Activated CD4-positive, alpha-beta memory T cell treated with anti-CD3 and anti-CD28 coated beads for 36 hours (primary cell): ENCODE data around the gene CPNE2. TPM values are rescaled to one million over a fixed set of nuclear protein-coding genes. Genes with fewer than 3 reads are reported as not detected.
A peak's percentile ranks its signal among the peaks of the same experiment; 100 is the strongest.

Source experiments
- CTCF ChIA-PET: fragments of 350-600 bp; sonication (Branson Sonifier 250); formaldehyde crosslinking; loops from one replicate; lab custom pipeline; 2021; ENCODE audit warnings: antibody characterized with exemption, inconsistent platforms; lab: Charles Lee
- POLR2A ChIA-PET: fragments of 350-600 bp; sonication (Branson Sonifier 250); formaldehyde crosslinking; loops from one replicate; lab custom pipeline; 2021; ENCODE audit warnings: antibody characterized with exemption; lab: Charles Lee
- DNase-seq: peaks from one replicate; pipeline ENCODE4 v3.0.0-alpha.2; 2020
- H3K27ac Mint-ChIP-seq: one replicate; pipeline ENCODE4 v1.8.0; 2021; ENCODE audit warnings: mixed read lengths
- H3K27me3 Mint-ChIP-seq: one replicate; pipeline ENCODE4 v1.8.0; 2021; ENCODE audit warnings: mixed read lengths
- H3K36me3 Mint-ChIP-seq: one replicate; pipeline ENCODE4 v1.8.0; 2021; ENCODE audit warnings: mixed read lengths
- H3K4me1 Mint-ChIP-seq: one replicate; pipeline ENCODE4 v1.8.0; 2021; ENCODE audit warnings: low read depth, mixed read lengths
- H3K4me3 Mint-ChIP-seq: one replicate; pipeline ENCODE4 v1.8.0; 2021; ENCODE audit warnings: mild to moderate bottlenecking, mixed read lengths
- H3K9me3 Mint-ChIP-seq: one replicate; pipeline ENCODE4 v1.8.0; 2021; ENCODE audit warnings: mixed read lengths
- intact Hi-C: fragments of 100-400 bp; cut with micrococcal nuclease; formaldehyde crosslinking; loops from one replicate; pipeline ENCODE4 v1.15.1; 2023
- total RNA-seq, 2 experiments: library from RNA; stranded (reverse); gene quantifications; one replicate each; pipeline ENCODE4 v1.2.3, GENCODE V29; 2021

CPNE2 gene
- total RNA-seq, 2 experiments from 2014 or later, result 7.3 to 8.1 TPM

DNA sequence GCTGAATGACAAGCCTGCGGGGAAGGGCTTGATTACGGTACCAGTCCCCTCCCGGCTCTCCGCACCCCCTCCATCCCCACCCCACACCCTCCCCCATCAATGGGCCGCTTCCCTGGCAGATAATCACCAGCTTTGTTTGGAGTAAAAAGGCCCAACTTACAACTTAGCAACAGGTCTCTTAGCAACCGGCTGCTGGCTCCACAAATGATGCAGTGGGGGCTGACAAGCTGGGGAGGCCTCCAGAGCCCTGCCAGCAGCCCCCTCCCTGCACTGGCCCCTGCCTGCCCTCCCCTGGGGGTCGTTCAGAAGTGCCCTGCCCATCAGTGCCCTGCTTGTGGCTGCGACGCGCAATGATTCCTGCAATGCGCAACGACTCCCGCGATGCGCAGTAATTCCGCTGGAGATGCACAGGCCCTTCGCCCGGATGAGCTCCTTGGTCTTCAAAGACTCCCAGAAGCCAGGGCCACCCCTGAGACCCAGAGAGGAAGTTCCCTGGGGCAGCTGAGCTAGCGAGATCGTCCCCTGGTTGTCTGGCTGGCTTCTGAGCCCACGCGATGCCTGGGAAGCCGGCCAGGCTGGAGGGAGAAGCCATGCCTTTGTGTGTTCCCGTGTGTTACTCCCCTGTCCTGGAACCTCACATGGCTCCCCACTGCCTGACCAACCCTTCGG is 23.3 kb downstream of the CPNE2 start:
- CTCF ChIA-PET, result no interaction called here
- no peak for DNase-seq
- intact Hi-C loops, result no loop called here
- H3K4me1 Mint-ChIP-seq, result peaks cover 5% of the 10 kb centered on the region
- H3K36me3 Mint-ChIP-seq, result no peaks in the 10 kb centered on the region
- no peaks in the 10 kb centered on the region for H3K27me3 Mint-ChIP-seq
- no peaks in the 10 kb centered on the region for H3K9me3 Mint-ChIP-seq
- H3K27ac Mint-ChIP-seq, result no peak overlapping the region
- POLR2A ChIA-PET, result no interaction called here
- no peak overlapping the region for H3K4me3 Mint-ChIP-seq

DNA sequence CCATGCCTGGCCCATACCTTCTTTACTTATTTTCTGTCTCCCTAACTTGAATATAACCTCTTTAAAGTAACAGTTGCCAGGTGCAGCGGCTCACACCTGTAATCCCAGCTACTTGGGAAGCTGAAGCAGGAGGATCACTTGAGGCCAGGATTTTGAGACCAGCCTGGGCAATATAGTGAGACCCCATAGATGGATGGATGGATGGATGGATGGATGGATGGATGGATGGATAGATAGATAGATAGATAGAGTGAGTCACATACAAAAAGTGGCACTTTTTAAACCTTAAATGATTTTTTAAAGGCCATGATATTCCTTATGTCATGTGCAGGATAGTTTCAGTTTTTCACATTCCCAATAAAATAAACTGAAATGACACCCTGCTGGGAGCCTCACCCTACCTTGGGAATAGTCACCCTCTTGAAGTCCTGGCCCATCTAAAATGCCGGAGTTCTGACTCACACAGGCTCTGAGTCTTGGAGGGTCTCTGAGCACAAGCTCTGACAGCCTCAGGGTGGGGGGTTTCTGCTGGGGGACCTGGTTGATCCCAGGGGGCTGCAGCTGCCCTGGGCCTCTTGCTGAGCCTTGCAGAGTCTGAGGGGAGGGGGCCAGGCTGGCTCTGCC is 26.2 kb downstream of the CPNE2 start:
- intact Hi-C loops, result no loop called here
- no peak overlapping the region for H3K4me3 Mint-ChIP-seq
- no peaks in the 10 kb centered on the region for H3K9me3 Mint-ChIP-seq
- H3K4me1 Mint-ChIP-seq, result peaks cover 6% of the 10 kb centered on the region
- no peak overlapping the region for H3K27ac Mint-ChIP-seq
- H3K27me3 Mint-ChIP-seq, result no peaks in the 10 kb centered on the region
- ChIA-PET POLR2A (no interaction called here), CTCF (no interaction called here)
- H3K36me3 Mint-ChIP-seq, result no peaks in the 10 kb centered on the region
- DNase-seq, result no peak

DNA sequence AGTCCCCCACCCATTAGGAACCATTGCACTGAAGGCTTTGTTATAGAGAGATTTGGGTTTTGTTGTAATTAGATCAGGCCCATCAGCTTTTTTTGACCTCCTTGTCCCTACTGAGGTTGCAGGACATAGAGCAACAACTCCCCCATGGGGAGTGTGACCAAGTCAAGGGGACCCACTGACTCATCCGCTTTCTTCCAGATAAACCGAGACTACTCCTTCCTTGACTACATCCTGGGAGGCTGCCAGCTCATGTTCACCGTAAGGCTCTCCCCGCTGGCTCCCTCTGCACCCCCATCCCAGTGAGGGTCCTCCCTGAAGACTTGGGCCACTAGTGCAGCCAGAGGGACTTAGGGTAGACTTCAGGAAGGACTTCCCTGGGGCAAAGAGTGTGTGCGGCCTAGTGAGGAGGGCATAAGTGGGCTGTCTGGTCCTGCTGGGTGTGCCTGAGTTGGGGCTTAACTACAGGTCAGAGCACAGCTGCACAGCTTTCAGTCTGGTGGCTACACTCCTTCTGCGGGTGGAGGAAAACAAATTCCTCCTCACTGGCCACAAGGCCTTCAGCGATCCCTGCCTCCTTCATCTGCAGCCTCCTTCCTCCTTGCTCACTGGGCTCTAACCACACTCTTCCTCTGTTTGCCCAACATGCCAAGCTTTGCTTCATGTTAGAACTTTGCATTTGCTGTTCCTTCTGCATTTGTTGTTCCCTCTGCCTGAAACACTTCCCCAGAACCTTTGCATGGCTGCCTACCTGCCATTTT is 31.0 kb downstream of the CPNE2 start:
- POLR2A ChIA-PET, result no interaction called here
- DNase-seq, result no peak
- H3K27ac Mint-ChIP-seq, result peak overlapping the region; percentile 44
- no peaks in the 10 kb centered on the region for H3K36me3 Mint-ChIP-seq
- intact Hi-C loops, result no loop called here
- H3K9me3 Mint-ChIP-seq, result no peaks in the 10 kb centered on the region
- H3K4me3 Mint-ChIP-seq, result no peak overlapping the region
- no peaks in the 10 kb centered on the region for H3K27me3 Mint-ChIP-seq
- peaks cover 39% of the 10 kb centered on the region for H3K4me1 Mint-ChIP-seq
- CTCF ChIA-PET, result interaction anchor here (1.0 to 1.7 kb wide), 2 partner anchors 30 to 39 kb away, joined by 3 read pairs; no protein-coding TSS in a partner anchor

DNA sequence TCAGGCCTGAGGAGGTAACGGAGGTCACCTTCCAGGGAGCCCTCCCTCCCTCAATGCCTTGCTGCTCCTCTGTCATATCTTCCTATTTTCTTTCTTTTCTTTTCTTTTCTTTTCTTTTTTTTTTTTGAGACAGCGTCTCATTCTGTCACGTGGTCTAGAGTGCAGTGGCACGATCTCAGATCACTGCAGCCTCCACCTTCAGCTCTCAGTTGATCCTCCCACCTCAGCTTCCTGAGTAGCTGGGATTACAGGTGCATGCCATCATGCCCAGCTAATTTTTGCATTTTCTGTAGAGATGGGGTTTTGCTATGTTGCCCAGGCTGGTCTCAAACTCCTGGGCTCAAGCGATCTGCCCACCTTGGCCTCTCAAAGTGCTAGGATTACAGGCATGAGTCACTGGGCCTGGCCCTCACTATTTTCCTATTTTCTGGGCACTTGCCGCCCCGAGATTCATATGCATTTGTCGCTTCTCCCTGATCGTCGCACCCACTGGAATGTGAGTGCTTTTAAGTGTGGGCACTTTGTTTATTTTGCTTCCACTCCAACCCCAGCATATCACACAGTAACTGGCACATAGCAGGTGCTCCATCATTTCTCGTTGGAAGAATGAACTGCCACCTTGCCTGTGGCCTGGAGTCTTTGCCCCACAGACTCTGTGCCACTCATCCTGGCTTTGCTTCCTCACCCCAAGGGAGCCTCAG is 31.7 kb downstream of the CPNE2 start:
- POLR2A ChIA-PET, result no interaction called here
- DNase-seq, result no peak

DNA sequence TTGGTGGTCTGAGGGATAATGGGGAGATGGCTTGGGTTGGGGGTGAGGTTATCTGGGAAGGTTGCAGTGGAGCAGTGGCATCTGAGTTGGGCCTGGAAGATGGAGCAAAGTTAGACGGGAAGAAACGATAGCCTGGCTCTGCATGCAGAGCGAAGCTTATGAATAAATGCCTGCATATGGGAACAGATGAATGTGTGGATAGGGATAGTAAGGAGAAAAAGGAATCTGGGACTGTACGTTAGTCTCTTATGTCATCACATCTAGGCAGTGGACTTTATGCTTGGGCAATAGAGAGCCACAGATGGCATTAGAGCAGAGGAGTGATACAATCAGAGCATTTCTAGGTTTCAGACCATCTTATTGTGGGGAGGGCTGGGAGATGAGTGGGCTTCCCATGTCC is 33.0 kb downstream of the CPNE2 start:
- POLR2A ChIA-PET, result no interaction called here
- peaks cover 55% of the 10 kb centered on the region for H3K4me1 Mint-ChIP-seq

More for the DNA sequence above, 31.7 kb downstream of the CPNE2 start:
- Mint-ChIP-seq H3K4me1 (peaks cover 46% of the 10 kb centered on the region), H3K9me3 (no peaks in the 10 kb centered on the region), H3K27ac (peak overlapping the region; percentile 44), H3K27me3 (no peaks in the 10 kb centered on the region), H3K36me3 (no peaks in the 10 kb centered on the region), H3K4me3 (no peak overlapping the region)
- intact Hi-C loops, result no loop called here
- CTCF ChIA-PET, result interaction anchor here (1.0 to 1.7 kb wide), 2 partner anchors 31 to 39 kb away, joined by 3 read pairs; no protein-coding TSS in a partner anchor

DNA sequence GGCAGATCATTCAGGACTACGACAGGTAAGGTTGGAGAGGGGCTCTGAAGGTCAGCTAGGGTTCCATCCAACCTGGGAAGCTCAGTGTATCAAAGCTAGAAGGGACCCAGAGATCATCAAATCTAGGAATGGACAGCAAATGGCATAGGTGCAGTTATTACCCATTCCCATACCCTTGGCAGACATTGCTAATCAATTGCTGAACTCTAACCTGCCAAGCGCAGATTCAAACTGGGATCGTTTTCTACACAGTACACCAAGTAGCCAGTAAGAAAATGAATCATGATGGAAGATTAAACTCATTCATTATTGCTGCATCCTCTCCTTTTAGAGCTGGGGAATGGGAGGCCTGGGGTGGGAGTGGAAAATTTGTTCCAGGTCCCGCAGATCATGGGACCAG is 33.6 kb downstream of the CPNE2 start:
- Mint-ChIP-seq H3K4me1 (peaks cover 60% of the 10 kb centered on the region), H3K27ac (no peak overlapping the region), H3K27me3 (no peaks in the 10 kb centered on the region), H3K9me3 (no peaks in the 10 kb centered on the region), H3K36me3 (no peaks in the 10 kb centered on the region), H3K4me3 (no peak overlapping the region)
- ChIA-PET CTCF (interaction anchor here (0.8 to 0.9 kb wide), 2 partner anchors 40 to 41 kb away, joined by 3 to 4 read pairs; no protein-coding TSS in a partner anchor), POLR2A (interaction anchor here (1.3 kb wide), 1 partner anchor 17 kb away, joined by 3 read pairs; no protein-coding TSS in a partner anchor)
- intact Hi-C loops, result loop anchor here (5.0 kb wide), 2 partner anchors 34 to 61 kb away; partner anchors contain the start of genes CPNE2, PSME3IP1 and RSPRY1
- DNase-seq, result no peak

More for the DNA sequence above, 33.0 kb downstream of the CPNE2 start:
- Mint-ChIP-seq H3K27me3 (no peaks in the 10 kb centered on the region), H3K9me3 (no peaks in the 10 kb centered on the region), H3K27ac (no peak overlapping the region), H3K36me3 (no peaks in the 10 kb centered on the region), H3K4me3 (no peak overlapping the region)
- no peak for DNase-seq
- intact Hi-C loops, result loop anchor here (5.0 kb wide), 2 partner anchors 33 to 62 kb away; partner anchors contain the start of genes CPNE2, PSME3IP1 and RSPRY1
- CTCF ChIA-PET, result interaction anchor here (0.7 kb wide), 1 partner anchor 162 kb away, joined by 3 read pairs; no protein-coding TSS in a partner anchor

DNA sequence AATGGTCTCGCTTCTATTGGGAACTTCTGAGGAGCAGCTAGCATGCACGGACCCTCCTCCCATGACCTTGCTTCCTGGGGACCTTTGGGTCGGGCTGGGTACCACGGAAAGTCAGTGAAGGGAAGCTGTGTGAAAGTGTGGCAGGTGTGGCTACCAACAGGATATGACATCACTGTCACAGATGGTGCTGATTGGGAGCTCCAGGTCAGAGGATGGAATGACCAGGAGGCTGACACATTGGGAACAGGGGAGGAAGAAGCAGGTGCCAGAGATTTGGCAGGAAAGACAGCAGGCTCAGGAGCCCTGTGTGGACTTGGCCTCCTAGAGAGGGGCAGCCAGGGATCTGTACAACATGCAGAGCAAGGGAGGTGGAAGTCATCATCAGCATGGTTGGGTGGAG is 34.0 kb downstream of the CPNE2 start:
- no peaks in the 10 kb centered on the region for H3K9me3 Mint-ChIP-seq
- CTCF ChIA-PET, result interaction anchor here (0.8 to 2.2 kb wide), 3 partner anchors 34 to 42 kb away, joined by 3 to 7 read pairs (median 4); partner anchors contain the start of gene CPNE2
- no peak overlapping the region for H3K27ac Mint-ChIP-seq
- H3K36me3 Mint-ChIP-seq, result no peaks in the 10 kb centered on the region
- peaks cover 64% of the 10 kb centered on the region for H3K4me1 Mint-ChIP-seq
- POLR2A ChIA-PET, result interaction anchor here (0.7 to 1.3 kb wide), 2 partner anchors 17 to 195 kb away, joined by 3 read pairs; no protein-coding TSS in a partner anchor
- intact Hi-C loops, result loop anchor here (5.0 kb wide), 2 partner anchors 34 to 61 kb away; partner anchors contain the start of genes CPNE2, PSME3IP1 and RSPRY1
- peak; percentile 18 for DNase-seq
- H3K27me3 Mint-ChIP-seq, result no peaks in the 10 kb centered on the region
- no peak overlapping the region for H3K4me3 Mint-ChIP-seq

DNA sequence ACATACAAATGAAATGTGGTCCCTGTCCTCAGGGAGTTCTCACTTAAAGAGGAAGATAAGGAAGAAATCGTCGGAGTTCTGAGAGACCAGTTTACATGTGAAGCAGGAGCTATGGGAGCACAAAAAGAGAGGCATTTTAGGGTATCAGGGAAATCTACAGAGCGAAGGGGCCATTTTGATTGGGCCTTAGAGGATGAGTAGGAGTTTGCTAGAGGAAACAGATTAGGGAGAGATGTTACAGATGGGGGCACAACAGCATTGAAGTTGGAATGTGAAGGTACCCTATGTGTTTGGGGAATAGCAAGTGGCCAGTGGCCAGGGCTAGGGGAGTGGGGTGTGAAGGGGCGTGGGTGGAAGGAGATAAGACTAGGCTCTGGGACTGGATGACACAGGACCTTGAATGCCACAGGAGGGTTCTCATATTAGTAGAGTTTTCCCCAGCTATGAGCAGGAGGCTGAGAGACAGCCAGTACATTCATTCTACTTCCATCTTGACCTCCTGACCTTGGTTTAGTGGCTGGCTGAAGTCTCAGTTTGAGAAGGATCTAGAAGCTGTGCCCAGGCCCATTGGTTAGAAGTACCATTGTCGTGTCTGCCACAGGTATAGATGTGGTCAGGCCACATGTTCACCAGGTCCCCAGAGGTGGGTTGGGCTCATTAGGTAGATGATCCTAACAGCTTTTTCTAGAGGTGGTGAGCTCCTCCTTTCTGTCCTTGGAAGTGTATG is 34.8 kb downstream of the CPNE2 start:
- H3K9me3 Mint-ChIP-seq, result no peaks in the 10 kb centered on the region
- H3K4me3 Mint-ChIP-seq, result no peak overlapping the region
- H3K36me3 Mint-ChIP-seq, result no peaks in the 10 kb centered on the region
- peak overlapping the region; percentile 18 for H3K27ac Mint-ChIP-seq
- POLR2A ChIA-PET, result interaction anchor here (0.7 to 1.3 kb wide), 2 partner anchors 16 to 196 kb away, joined by 3 read pairs; no protein-coding TSS in a partner anchor
- no peaks in the 10 kb centered on the region for H3K27me3 Mint-ChIP-seq
- peaks cover 70% of the 10 kb centered on the region for H3K4me1 Mint-ChIP-seq
- intact Hi-C loops, result loop anchor here (5.0 kb wide), 2 partner anchors 35 to 60 kb away; partner anchors contain the start of genes CPNE2, PSME3IP1 and RSPRY1
- DNase-seq, result peak; percentile 35
- CTCF ChIA-PET, result interaction anchor here (1.1 to 2.2 kb wide), 2 partner anchors 34 to 44 kb away, joined by 3 to 7 read pairs; partner anchors contain the start of gene CPNE2

DNA sequence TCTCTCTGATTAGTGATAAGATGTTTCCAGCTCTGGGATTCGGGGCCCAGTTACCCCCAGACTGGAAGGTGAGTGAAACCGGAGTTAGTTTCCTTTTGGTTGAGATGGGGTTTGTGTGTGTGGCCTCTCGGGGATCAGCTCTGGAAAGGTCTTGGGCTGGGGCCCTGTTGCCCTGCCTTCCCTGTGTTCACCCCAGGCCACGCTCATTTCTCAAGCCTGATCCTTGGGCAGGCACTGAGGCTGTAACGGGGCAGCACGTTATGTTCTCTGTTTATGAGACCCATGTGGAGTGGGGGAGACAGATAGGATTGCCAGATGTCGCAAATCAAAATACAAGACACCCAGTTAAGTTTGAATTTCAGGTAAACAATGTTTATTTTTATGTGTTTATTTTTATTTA is 35.5 kb downstream of the CPNE2 start:
- H3K4me3 Mint-ChIP-seq, result no peak overlapping the region
- no peak for DNase-seq
- H3K36me3 Mint-ChIP-seq, result no peaks in the 10 kb centered on the region
- CTCF ChIA-PET, result interaction anchor here (1.1 to 2.2 kb wide), 2 partner anchors 35 to 44 kb away, joined by 3 to 7 read pairs; partner anchors contain the start of gene CPNE2
- peak overlapping the region; percentile 18 for H3K27ac Mint-ChIP-seq
- H3K4me1 Mint-ChIP-seq, result peaks cover 74% of the 10 kb centered on the region
- intact Hi-C loops, result loop anchor here (2.0 to 5.0 kb wide), 3 partner anchors 15 to 59 kb away; partner anchors contain the start of genes CPNE2, PSME3IP1 and RSPRY1
- no peaks in the 10 kb centered on the region for H3K9me3 Mint-ChIP-seq
- POLR2A ChIA-PET, result no interaction called here
- no peaks in the 10 kb centered on the region for H3K27me3 Mint-ChIP-seq

DNA sequence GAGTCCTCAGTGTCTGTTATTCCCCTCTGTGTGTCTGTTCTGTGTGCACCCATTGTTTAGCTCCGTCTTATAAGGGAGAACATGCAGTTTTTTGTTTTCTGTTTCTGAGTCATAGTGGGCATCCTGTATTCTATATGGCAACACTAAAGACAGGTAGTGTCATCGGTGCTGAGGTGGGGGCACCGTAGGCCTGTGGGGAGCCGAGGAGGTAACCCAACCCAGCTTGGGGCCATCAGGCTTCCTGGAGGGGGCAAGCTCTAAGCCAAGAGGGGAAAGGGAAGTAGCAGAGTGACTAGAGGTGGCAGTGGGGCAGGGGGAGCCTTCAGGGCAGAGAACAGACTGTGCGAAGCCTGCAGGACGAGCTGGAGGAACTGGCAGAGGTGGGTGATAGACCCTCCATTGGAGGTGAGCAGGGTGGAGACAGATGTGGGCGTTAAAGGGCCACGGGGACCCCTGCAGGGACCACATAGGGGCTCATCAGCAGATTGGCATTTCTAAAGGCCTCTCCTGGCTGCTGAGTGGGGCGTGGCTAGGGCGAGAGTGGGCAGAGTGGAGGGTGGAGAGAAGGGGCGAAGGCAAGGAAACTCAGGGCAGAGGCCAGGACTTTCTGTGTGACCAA is 36.5 kb downstream of the CPNE2 start:
- peaks cover 70% of the 10 kb centered on the region for H3K4me1 Mint-ChIP-seq
- peak; percentile 76 for DNase-seq
- H3K9me3 Mint-ChIP-seq, result no peaks in the 10 kb centered on the region
- H3K27ac Mint-ChIP-seq, result peak overlapping the region; percentile 74
- H3K36me3 Mint-ChIP-seq, result no peaks in the 10 kb centered on the region
- POLR2A ChIA-PET, result no interaction called here
- H3K4me3 Mint-ChIP-seq, result peak overlapping the region; percentile 33
- no peaks in the 10 kb centered on the region for H3K27me3 Mint-ChIP-seq
- CTCF ChIA-PET, result interaction anchor here (2.2 kb wide), 1 partner anchor 36 kb away, joined by 7 read pairs; the partner anchor contains the start of gene CPNE2
- intact Hi-C loops, result loop anchor here (2.0 to 5.0 kb wide), 3 partner anchors 14 to 58 kb away; partner anchors contain the start of genes CPNE2, PSME3IP1 and RSPRY1
